Left lung (tissue), 10 donors: ENCODE data around the gene RPS27. TPM values are rescaled to one million over a fixed set of nuclear protein-coding genes. Genes with fewer than 3 reads are reported as not detected.
"Not testable (repeated sequence)": the region's sequence is repeated elsewhere in the genome, so short reads cannot be mapped to it uniquely, and the experiment has no call there.

Source experiments
- ATAC-seq: fragments of 200-7000 bp; cut with Tn5 transposase; one replicate; pipeline ENCODE4 v1.9.1; 2020; ENCODE audit warnings: moderate library complexity
- DNase-seq, 4 donors: peaks; one replicate each; pipeline ENCODE4 v3.0.0-alpha.2; 2013 to 2020
- H3K27ac ChIP-seq, 2 donors: fragments of 200-600 bp; sonication (generic) in 1 of 2; one replicate each; pipeline versions ENCODE4 v1.5.0 to v1.8.0; 2020 to 2021
- H3K27me3 ChIP-seq, 2 donors: fragments of 200-600 bp; sonication (generic) in 1 of 2; one replicate each; pipeline versions ENCODE4 v1.5.0 to v1.8.0; 2020 to 2021
- H3K36me3 ChIP-seq, 2 donors: fragments of 200-600 bp; sonication (generic) in 1 of 2; one replicate each; pipeline versions ENCODE4 v1.5.0 to v1.8.0; 2020 to 2021
- H3K4me1 ChIP-seq, 2 donors: fragments of 200-600 bp; one replicate each; pipeline ENCODE4 v1.8.0; 2021
- H3K4me3 ChIP-seq, 2 donors: fragments of 200-600 bp; sonication (generic) in 1 of 2; one replicate each; pipeline versions ENCODE4 v1.5.0 to v1.8.0; 2020 to 2021; ENCODE audit warnings: mild to moderate bottlenecking in 1 of 2
- H3K9me3 ChIP-seq, 2 donors: fragments of 200-600 bp; sonication (generic) in 1 of 2; one replicate each; pipeline versions ENCODE4 v1.5.0 to v1.8.0; 2020 to 2021
- intact Hi-C, 2 donors: fragments of 100-400 bp; cut with DNase I; formaldehyde crosslinking; loops; one replicate each; pipeline versions ENCODE4 v1.11.2 to v1.14.2; 2022
- polyA plus RNA-seq, 6 donors: library from polyadenylated mRNA; unstranded; fragments of 120-200 nt; gene quantifications; one replicate each; pipeline ENCODE4 v1.2.1, GENCODE V29; 2013; ENCODE audit not compliant: insufficient read length in 6 of 6
- total RNA-seq, 2 donors: library from RNA; stranded (reverse); fragmentation: NEBNext Ultra II Directional; extraction: Animal tissue kit (Norgen Biotek cat#: 25700); gene quantifications; one replicate each; pipeline ENCODE4 v1.2.1, GENCODE V29; 2021
- TF ChIP-seq, protein P1 (sequence below), 2 donors: fragments of 200-600 bp; sonication (generic) in 1 of 2; IDR thresholded peaks; one replicate each; pipeline versions ENCODE4 v1.5.0 to v1.8.0; 2021; ENCODE audit warnings: antibody characterized with exemption in 2 of 2
- donor health status: DM: no; HTN: yes; CAD: no.
- donor health status: DM: no; HTN: no; CAD: no.

The RPS27 gene
- total and polyA plus RNA-seq, 8 donors, result 1,116 to 4,397 (median 3,805) TPM

DNA sequence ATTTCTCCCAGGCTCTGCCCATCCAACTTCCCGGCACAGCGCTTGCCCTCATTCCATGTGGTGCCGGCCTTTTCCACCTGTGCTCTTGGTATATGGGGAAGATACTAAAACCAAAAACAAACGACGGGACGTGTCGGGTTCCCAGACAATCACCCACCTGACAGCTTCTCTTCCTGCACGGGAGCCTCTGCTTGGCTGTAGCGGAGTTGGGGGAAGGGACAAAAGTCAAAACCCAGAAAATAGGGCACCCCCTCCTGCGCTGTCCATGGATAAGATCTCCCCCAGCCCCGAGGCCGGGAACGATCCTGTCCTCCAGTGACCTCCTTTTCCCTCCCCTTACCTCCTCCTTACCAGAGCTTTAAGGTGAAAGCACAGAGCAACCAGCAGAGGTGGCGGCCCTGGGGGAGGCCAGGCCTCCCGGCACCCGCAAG, 13.7 kb upstream of the RPS27 start:
- DNase-seq, result no peak
- no peaks in the 10 kb centered on the region for H3K27me3 ChIP-seq
- peaks cover 15 to 49% of the 10 kb centered on the region in 2 donors for H3K4me1 ChIP-seq
- intact Hi-C loops, result no loop called here
- peak overlapping the region; percentile 90 for H3K27ac ChIP-seq
- TF ChIP-seq, protein P1, sequence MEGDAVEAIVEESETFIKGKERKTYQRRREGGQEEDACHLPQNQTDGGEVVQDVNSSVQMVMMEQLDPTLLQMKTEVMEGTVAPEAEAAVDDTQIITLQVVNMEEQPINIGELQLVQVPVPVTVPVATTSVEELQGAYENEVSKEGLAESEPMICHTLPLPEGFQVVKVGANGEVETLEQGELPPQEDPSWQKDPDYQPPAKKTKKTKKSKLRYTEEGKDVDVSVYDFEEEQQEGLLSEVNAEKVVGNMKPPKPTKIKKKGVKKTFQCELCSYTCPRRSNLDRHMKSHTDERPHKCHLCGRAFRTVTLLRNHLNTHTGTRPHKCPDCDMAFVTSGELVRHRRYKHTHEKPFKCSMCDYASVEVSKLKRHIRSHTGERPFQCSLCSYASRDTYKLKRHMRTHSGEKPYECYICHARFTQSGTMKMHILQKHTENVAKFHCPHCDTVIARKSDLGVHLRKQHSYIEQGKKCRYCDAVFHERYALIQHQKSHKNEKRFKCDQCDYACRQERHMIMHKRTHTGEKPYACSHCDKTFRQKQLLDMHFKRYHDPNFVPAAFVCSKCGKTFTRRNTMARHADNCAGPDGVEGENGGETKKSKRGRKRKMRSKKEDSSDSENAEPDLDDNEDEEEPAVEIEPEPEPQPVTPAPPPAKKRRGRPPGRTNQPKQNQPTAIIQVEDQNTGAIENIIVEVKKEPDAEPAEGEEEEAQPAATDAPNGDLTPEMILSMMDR (IDR thresholded peaks at IDR 0.05), result no peak
- peak overlapping the region; percentile 98 to 99 for H3K4me3 ChIP-seq
- peak; percentile 5 for ATAC-seq
- H3K9me3 ChIP-seq, result no peaks in the 10 kb centered on the region
- peaks cover 0 to 53% of the 10 kb centered on the region in 2 donors for H3K36me3 ChIP-seq

DNA sequence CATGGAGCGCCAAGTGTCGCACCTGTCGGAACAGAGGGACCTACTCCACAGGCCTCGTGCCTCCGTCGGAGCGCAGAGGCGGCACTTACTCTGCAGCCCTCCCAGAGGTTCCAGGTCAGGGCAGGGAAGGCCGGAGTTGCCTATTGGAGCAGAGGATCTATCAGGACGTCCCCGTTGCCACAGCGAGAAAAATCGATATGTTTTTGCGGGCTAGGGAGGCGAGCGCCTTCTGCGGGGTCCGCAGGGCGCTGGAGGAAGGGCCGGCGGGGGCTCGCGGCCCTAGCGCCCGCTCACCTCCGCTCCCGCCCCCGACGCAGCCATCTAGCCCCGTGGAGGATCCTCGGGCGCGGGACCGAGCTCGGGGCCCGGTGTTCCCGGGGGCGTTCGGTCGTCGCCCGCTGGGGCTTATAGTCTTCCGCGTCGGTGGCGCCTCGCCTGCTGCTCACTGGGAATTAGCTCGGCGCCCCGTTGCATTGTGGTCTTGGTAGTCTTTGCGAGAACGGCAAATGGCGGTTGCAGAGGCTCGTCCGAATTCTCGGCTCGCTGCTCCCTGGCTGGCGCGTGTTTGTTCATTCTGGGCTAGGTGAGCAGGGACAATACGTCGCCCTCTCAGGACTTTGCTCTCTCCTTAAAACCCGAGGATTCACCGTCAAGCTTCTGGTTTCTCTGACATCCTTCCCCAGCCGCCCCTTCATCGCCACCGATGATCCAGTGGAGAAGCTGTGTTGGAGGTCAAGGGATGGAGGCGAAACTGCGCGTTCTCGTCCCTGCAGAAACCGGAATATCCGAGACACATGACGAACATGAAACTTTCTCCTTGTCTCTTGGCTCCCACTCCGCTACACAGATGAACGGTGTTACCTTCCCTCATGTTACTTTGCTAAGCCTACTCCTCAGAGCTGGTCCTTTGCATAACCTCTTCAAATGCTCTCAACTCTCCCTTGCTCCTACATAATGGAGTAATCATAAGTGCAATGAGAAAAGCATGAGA, 13.0 kb upstream of the RPS27 start, which contains the start of gene JTB:
Gene JTB (minus strand): TSS at position 425 of the 991 bp plus-strand sequence. CDS start 422 bp downstream, at position 3.
- Histone ChIP-seq H3K27ac (peak within 1 kb of the TSS; percentile 90), H3K4me3 (peak within 1 kb of the TSS; percentile 98 to 99), H3K4me1 (peaks cover 15 to 50% of the 10 kb centered on the region in 2 donors), H3K36me3 (peaks cover 0 to 57% of the 10 kb centered on the region in 2 donors), H3K27me3 (no peaks in the 10 kb centered on the region), H3K9me3 (no peaks in the 10 kb centered on the region)
- ATAC-seq, result peak; percentile 99
- intact Hi-C loops, result no loop called here
- TF ChIP-seq, protein P1 (IDR thresholded peaks at IDR 0.05), result no peak
- DNase-seq, result peak in 3 of 4 donors; percentile 87 to 97 (median 94)

DNA sequence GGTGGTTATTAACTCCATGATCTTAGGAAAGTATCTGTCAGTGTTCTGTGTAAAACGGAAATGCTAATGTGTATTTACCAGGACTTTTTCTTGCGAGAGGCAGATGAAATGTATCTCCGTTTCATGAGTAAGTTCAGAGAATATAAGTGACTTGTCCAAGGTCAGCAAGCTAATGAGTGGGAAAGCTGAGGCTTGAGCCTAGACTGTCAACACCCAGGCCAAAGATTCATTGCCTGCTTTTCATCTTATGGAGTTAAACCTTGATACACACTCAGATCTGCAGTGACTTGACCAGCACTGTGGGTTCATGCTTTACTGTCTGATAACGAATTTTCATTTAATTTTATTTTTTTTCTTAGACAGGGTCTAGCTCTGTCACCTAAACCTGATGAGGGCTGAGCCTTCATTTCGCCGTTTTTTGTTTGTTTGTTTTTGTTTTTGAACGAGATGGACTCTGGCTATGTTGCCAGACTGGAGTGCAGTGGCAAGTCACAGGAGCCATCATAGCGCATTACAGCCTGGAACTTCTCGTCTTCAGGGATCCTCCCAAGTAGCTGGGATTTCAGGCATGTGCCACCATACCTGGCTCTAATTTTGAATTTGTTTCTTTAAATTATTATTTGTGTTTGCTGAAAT, 12.2 kb upstream of the RPS27 start:
- Histone ChIP-seq H3K9me3 (no peaks in the 10 kb centered on the region), H3K36me3 (peaks cover 0 to 59% of the 10 kb centered on the region in 2 donors), H3K4me1 (peaks cover 15 to 56% of the 10 kb centered on the region in 2 donors), H3K4me3 (peak overlapping the region; percentile 98 to 99), H3K27me3 (no peaks in the 10 kb centered on the region), H3K27ac (peak overlapping the region; percentile 90)
- intact Hi-C loops, result no loop called here
- DNase-seq (no peak), ATAC-seq (no peak)
- TF ChIP-seq, protein P1 (IDR thresholded peaks at IDR 0.05), result no peak

DNA sequence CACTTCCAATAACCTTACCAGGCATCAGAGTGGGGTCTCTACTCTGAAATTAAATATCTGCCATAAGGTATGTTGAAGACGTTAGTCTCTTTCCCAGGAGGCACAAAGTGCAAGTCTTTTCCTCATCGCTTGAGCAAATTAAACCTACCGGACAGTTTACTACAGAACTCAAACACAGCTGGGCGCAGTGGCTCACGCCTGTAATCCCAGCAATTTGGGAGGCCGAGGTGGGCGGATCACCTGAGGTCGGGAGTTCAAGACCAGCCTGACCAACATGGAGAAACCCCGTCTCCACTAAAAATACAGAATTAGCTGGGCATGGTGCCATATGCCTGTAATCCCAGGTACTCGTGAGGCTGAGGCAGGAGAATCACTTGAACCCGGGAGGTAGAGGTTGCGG, 11.5 kb upstream of the RPS27 start:
- peaks cover 17 to 61% of the 10 kb centered on the region in 2 donors for H3K4me1 ChIP-seq
- H3K27me3 ChIP-seq, intact Hi-C loops, H3K27ac ChIP-seq, DNase-seq, ATAC-seq, H3K4me3 ChIP-seq, H3K9me3 ChIP-seq: not testable (repeated sequence)
- H3K36me3 ChIP-seq, result peaks cover 0 to 55% of the 10 kb centered on the region in 2 donors

DNA sequence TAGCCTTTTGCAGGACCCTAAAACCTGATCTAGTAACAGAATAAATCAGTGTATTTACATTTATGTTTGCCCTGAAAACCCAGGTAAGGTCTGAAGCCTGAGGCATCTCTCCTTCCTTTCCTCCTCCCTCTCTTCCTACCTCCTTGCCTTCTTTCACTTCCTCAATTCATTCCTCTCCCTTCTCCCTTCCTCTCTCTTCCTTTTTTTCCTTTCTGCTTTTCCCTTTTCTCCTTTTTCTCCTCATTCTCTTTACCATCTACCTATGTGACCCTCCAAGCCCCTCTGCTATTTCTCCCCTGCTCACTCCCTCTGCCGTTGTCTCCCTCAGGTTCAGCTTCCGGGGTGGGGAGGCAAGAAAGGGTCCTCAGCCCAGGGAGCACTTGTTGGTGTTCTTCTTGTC, 8.8 kb upstream of the RPS27 start:
- not testable (repeated sequence) for H3K9me3 ChIP-seq, DNase-seq, ATAC-seq, H3K4me3 ChIP-seq, H3K27me3 ChIP-seq
- intact Hi-C loops, result loop anchor here in 1 of 2 donors (10.0 kb wide), 1 partner anchor 187 kb away; no protein-coding TSS in a partner anchor
- Histone ChIP-seq H3K36me3 (peaks cover 0 to 36% of the 10 kb centered on the region in 2 donors), H3K4me1 (peaks cover 20 to 66% of the 10 kb centered on the region in 2 donors), H3K27ac (peak overlapping the region; percentile 19 to 28)
